ENCODE data around the gene LATS1. TPM values are rescaled to one million over a fixed set of nuclear protein-coding genes. Genes with fewer than 3 reads are reported as not detected.

Gene LATS1

GRCh38 chr6:149614337-149614736 is 103.6 kb downstream of the LATS1 start:
- Histone ChIP-seq H3K9ac (ENCODE audit: low read length) (no peak overlapping the region), H2BK5ac (ENCODE audit: low read depth, low read length, poor library complexity, severe bottlenecking) (no peak overlapping the region), H3K18ac (ENCODE audit: low read depth in 1 of 2, low read length in 2 of 2) (no peak overlapping the region), H3K27ac (ENCODE audit: low read length, poor library complexity, severe bottlenecking) (no peak overlapping the region), H3K4ac (ENCODE audit: low read depth in 1 of 2, low read length in 2 of 2) (no peak overlapping the region), H3K4me3 (ENCODE audit: insufficient read depth in 1 of 2, low read depth in 1 of 2, low read length in 2 of 2) (no peak overlapping the region), H3K23ac (ENCODE audit: low read length in 2 of 2) (no peak overlapping the region), H2BK12ac (ENCODE audit: low read length in 2 of 2) (no peak overlapping the region), H2BK15ac (ENCODE audit: low read depth, poor library complexity, severe bottlenecking) (no peak overlapping the region), H3K79me1 (replicated peaks; ENCODE audit: low read length, poor library complexity, severe bottlenecking) (peaks cover 20% of the 10 kb centered on the region), H3K36me3 (ENCODE audit: control insufficient read depth in 1 of 2, insufficient read depth in 2 of 2, low read depth in 1 of 2, low read length in 2 of 2) (peaks cover 3 to 18% of the 10 kb centered on the region in 2 experiments), H4K91ac (ENCODE audit: low read length) (no peak overlapping the region), H3K9me3 (ENCODE audit: control insufficient read depth, low read length) (no peaks in the 10 kb centered on the region), H2AFZ (ENCODE audit: low read depth, low read length) (no peak overlapping the region), H2BK120ac (ENCODE audit: low read depth, low read length) (no peak overlapping the region), H3K4me2 (ENCODE audit: low read length, poor library complexity, severe bottlenecking) (no peak overlapping the region), H3K14ac (ENCODE audit: low read length in 2 of 2) (no peak overlapping the region), H2AK5ac (ENCODE audit: low read length, severe bottlenecking) (no peak overlapping the region), H4K8ac (ENCODE audit: low read length) (no peak overlapping the region), H3K4me1 (ENCODE audit: control insufficient read depth, insufficient read depth, low read depth, low read length) (no peaks in the 10 kb centered on the region), H3K27me3 (ENCODE audit: control insufficient read depth in 1 of 2, insufficient read depth in 1 of 2, low read length in 2 of 2) (no peaks in the 10 kb centered on the region)
- 87% methylated on average over 2 of the region's 4 CpGs for WGBS
- DNase-seq: no peak

GRCh38 chr6:149608381-149608982 is 109.4 kb downstream of the LATS1 start:
- Histone ChIP-seq H3K9ac (ENCODE audit: low read length) (no peak overlapping the region), H4K8ac (ENCODE audit: low read length) (no peak overlapping the region), H3K23ac (ENCODE audit: low read length in 2 of 2) (no peak overlapping the region), H3K4ac (ENCODE audit: low read depth in 1 of 2, low read length in 2 of 2) (no peak overlapping the region), H4K91ac (ENCODE audit: low read length) (no peak overlapping the region), H3K4me3 (ENCODE audit: insufficient read depth in 1 of 2, low read depth in 1 of 2, low read length in 2 of 2) (no peak overlapping the region), H2BK5ac (ENCODE audit: low read depth, low read length, poor library complexity, severe bottlenecking) (no peak overlapping the region), H3K18ac (ENCODE audit: low read depth in 1 of 2, low read length in 2 of 2) (no peak overlapping the region), H3K36me3 (ENCODE audit: control insufficient read depth in 1 of 2, insufficient read depth in 2 of 2, low read depth in 1 of 2, low read length in 2 of 2) (peaks cover 4 to 14% of the 10 kb centered on the region in 2 experiments), H2AFZ (ENCODE audit: low read depth, low read length) (no peak overlapping the region), H2BK12ac (ENCODE audit: low read length in 2 of 2) (no peak overlapping the region), H3K4me1 (ENCODE audit: control insufficient read depth, insufficient read depth, low read depth, low read length) (peaks cover 6% of the 10 kb centered on the region), H2BK120ac (ENCODE audit: low read depth, low read length) (no peak overlapping the region), H2BK15ac (ENCODE audit: low read depth, poor library complexity, severe bottlenecking) (no peak overlapping the region), H3K79me1 (replicated peaks; ENCODE audit: low read length, poor library complexity, severe bottlenecking) (peaks cover 24% of the 10 kb centered on the region), H3K9me3 (ENCODE audit: control insufficient read depth, low read length) (no peaks in the 10 kb centered on the region), H3K27me3 (ENCODE audit: control insufficient read depth in 1 of 2, insufficient read depth in 1 of 2, low read length in 2 of 2) (no peaks in the 10 kb centered on the region), H2AK5ac (ENCODE audit: low read length, severe bottlenecking) (peak overlapping the region; percentile 54), H3K4me2 (ENCODE audit: low read length, poor library complexity, severe bottlenecking) (no peak overlapping the region), H3K14ac (ENCODE audit: low read length in 2 of 2) (no peak overlapping the region), H3K27ac (ENCODE audit: low read length, poor library complexity, severe bottlenecking) (no peak overlapping the region)
- WGBS: 96% methylated on average over 5 of the region's 7 CpGs
- no peak for DNase-seq

Small RNA genes within 50 kb of the gene (small RNA-seq; reads per million reads assigned to genes)
- not detected for gene RF00019 (ENCODE audit: low read depth)
